Inflammatory macrophage treated with lipopolysaccharide for 1 hour (primary cell): ENCODE measurements around the gene MELK.
A peak's percentile ranks its signal among the peaks of the same experiment; 100 is the strongest.

Experiments used
- DNase-seq, 2 donors: peaks; one replicate each; pipeline ENCODE4 v3.0.0-alpha.2; 2020 to 2022

Gene MELK

DNA sequence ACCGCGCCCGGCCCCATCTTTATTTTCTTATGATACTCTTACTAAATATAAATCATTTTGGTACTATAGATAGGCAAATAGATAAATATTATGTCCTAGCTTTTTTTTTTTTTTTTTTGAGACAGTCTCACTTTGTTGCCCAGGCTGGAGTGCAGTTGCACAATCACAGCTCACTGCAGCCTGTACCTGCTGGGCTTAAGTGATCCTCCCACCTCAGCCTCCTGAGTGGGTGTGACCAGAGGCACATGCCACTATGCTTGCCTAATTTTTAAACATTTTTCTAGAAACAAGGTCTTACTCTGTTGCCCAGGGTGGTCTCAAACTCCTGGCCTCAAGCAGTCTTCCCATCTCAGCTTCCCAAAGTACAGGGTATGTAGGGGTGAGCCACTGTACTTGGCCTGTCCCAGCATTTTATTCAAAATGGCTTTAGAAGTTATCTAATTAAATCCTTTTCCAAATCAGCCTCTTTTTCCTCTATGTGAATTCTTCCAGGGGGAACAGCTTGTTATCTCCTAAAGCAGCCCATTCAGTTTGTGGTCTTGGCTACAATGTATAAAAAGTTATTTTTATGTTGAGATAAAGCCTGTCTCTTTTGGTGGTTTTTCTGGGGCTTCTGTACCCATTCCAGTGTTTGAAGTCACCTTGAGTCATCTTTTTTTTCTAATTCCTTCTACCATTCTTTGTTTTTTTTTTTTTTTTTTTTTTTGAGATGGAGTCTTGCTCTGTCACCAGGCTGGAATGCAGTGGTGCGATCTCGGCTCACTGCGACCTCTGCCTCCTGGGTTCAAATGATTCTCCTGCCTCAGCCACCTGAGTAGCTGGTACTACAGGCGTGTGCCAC, 12.1 kb downstream of the MELK start:
- no peak for DNase-seq

DNA sequence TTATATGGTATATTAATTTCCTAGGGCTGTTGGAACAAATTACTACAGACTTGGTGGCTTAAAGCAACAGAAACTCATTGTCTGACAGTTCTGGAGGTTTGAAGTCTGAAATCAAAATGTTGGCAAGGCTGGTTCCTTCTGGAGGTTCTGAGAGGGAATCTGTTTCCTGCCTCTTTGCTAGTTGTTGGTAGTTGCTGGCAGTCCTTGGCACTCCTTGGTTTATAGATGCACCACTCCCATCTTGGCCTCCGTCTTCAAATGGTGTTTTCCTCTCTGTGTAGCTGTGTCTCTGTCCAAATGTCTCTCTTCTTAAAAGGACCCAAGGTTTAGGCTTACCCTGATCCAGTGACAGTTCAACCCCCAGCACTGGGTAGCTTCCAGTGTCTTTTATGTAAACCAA, 17.5 kb downstream of the MELK start:
- no peak for DNase-seq

DNA sequence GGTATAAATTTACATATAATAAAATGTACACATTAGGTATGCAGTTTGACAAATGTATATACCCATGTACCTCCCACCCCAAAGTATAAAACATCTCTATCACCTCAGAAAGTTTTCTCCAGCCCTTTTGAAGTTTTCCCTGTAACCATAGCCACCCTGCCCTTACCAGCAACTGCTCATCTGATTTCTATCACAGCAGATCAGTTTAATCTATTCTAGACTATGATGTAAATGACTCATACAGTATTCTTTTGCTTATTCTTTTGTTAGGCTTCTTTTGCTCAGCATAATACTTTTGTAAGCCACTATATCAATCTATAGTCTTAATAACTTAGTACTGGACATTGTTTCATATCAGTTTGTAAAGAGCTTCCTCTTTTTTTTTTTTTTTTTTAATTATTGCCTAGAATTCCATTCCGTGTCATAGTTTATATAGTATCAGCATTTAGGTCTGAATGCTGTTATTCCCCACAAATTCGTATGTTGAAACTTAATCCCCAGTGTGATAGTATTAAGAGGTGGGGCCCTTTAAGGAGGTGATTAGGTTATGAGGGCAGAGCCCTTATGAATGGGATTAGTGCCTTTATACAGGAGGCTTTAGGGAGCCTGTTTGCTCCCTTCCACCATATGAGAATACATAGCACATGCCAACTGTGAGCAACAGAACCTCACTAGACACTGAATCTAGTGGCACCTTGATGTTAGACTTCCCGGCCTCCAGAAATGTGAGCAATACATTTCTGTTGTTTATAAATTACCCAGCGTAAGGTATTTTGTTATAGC, 20.3 kb downstream of the MELK start:
- DNase-seq, result no peak

DNA sequence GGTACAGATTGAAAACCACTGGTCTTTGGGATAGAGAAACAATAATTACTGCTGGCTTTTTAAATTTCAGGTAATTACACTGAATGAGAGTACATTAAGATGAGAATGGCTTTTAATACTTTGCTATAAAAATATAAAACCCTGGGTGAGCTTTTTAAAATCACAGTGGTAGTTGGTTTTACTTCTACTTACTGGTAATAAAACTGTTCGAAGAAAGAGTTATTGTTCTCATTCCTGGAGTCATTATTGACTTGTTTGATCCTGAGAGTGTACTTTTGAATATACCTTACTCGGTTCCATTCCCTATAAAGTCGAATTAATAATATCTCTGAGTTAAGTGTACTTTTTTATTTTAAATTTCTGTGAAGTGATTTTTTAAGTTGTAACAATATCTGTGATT, 21.5 kb downstream of the MELK start:
- no peak for DNase-seq

DNA sequence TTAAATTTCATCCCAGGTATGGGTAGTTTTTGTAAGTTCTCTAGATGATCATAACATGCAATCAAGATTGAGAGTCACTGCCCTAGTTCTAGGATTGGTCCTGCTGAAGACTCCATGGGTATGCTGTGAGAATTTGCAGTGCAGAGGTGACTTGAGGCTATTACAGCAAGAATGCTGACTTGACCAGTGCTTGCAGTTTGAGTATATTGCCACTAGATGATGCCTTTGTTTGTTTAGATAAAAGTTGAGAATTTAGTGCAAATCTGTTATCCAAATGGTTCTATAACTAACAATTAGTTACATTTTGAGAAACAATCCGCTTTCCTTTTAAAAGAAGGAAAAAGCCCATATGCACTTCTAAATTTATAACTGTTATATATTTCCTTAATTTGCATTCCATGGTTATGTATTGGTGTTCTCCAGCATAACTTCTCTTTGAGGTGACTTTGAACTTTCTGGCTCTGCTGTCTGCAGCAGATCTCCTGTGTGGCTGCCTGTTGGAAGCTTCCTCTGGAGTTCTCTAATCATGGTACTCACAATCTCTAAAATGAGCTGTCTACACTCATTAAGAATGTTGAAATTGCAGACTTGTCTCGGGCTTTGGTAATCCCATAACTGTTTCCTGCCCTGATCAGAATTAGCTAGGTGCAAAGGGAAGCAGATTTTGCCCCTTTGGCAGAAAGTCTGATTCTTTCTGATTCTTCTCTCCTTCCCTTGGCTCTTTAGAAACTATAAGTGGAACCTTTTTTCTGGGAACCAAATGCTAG, 24.9 kb downstream of the MELK start:
- peak; percentile 5 to 7 for DNase-seq

DNA sequence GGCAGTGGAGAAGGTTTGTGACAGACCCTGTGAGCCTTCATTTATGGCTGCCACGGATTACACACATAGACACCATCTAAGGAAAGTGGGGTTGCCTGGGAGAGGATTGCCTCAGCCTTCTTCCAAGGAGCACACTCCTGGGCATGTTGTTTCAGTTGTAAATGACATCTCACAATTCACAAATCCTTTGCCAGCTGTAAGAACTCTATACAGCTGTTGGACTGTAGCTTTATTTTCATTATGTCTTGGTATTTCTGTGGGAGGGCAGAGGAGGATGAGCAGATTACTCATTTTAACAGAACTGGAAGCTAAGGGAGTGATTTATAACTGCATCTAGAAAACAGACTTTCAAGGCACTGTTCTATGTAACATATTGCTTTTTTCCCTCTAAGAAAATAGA, 25.6 kb downstream of the MELK start:
- DNase-seq, result no peak

DNA sequence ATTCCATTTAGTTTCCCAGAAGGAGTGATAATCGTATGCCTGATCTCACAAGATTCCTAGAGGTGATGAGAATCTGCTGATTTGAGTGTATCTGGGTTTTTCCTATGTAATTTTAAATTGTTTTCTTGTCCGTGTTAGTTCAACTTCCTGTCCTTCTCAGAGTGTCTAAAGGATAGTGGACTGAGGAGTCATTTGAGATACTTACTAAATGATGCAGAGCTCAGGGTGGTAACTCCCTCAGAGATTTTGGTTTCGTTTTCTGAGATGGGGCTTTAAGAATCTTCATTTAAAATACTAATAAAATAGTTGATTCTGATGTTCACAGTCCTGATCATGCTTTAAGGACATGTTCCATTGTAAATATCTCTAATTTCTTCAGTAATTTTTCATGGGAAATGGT, 30.3 kb downstream of the MELK start:
- no peak for DNase-seq

DNA sequence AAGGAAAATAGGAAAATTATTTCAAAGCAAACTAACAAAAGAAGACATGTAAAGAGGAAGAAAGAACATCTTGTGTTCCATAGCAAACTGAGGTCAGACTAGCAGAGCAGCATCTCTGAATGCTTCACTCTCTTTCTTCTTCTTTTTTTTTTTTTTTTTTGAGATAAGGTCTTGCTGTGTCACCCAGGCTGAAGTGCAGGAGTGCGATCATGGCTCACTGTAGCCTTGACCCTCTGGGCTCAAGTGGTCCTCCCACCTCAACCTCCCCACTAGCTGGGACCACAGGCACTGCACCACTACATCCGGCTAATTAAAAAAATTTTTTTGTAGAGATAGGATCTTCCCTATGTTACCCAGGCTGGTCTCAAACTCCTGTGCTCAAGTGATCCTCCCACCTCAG, 36.6 kb downstream of the MELK start:
- DNase-seq, result no peak

DNA sequence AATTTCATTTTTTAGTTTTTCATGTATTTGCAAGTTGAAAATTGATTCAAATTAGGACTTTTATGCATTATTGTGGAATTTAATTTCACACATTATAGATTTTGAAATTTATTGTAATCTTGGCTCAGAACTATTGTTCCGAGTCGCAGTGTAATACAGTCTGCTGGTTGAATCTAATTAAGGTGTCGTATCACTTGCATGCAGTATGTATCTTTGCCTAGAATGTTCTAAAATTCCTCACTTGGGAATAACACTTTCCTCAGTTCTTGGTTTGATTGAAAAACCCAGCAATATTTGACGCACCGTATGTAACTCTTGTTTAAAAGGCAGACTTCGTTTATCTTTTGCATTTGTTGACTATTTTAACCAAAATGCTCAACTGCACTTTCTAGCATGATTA, 49.4 kb downstream of the MELK start:
- DNase-seq, result no peak

DNA sequence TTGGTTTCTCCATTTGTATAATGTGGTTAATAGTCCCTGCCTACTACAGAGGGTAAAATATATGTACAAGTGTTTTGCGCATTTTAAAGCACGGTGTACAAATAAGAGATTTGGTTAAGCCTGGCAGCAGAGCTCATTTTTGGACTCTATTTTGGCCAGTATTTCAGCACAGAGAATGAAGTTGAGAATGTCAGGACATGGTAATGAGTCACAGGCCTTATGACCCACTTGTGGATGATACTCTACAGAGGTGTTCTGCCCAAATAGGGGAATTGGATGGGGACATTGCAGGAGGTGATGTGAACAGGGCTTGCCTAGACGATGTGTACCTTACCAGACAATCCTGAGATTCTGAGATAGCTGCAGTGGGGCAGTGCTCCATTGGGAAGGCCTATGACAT, 50.6 kb downstream of the MELK start:
- no peak for DNase-seq

DNA sequence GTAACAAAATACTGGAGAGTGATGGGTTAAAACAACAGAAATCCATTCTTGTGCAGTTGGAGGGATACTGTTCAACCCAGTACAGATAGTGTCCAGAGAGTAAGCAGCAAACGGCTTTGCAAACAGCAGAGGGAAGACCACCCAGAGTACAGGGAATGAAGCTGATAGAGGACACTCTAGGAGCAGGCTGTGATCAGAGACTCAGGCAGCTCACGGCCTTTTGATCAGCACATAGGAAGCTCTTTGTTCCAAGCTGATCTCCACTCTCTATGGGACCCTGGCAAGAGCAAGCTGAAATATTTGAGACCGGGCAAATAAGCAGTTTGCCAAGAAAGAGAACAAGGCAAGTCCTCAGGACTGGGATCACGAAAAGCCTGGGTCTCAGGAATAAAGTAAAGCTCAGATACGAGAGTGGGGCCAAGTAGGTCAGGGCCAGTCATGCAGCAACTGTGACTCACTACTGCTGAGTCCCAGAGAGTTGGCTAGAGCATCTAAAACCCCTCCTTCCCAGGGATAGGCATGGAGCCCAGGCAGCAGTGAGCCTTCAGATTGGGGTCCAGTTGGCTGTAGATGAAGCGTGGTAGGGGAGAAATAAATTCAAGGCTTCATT, 52.4 kb downstream of the MELK start:
- no peak for DNase-seq

DNA sequence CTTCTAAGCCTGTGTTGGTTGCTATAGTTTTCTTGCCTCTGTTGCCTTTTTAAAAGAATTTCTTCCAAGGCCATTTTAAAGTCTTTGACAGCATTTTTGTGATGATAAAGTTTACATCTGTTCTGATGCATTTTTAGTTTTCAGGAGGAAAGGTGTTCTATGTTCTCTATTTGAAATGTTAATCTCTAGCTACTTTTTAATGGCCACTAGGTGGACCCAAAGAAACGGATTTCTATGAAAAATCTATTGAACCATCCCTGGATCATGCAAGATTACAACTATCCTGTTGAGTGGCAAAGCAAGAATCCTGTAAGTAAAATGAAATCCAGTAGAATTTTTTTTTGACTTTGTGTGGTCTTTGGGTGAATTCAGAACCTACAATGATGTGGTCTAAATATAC, 60.2 kb downstream of the MELK start:
- DNase-seq, result peak; percentile 10 to 52

DNA sequence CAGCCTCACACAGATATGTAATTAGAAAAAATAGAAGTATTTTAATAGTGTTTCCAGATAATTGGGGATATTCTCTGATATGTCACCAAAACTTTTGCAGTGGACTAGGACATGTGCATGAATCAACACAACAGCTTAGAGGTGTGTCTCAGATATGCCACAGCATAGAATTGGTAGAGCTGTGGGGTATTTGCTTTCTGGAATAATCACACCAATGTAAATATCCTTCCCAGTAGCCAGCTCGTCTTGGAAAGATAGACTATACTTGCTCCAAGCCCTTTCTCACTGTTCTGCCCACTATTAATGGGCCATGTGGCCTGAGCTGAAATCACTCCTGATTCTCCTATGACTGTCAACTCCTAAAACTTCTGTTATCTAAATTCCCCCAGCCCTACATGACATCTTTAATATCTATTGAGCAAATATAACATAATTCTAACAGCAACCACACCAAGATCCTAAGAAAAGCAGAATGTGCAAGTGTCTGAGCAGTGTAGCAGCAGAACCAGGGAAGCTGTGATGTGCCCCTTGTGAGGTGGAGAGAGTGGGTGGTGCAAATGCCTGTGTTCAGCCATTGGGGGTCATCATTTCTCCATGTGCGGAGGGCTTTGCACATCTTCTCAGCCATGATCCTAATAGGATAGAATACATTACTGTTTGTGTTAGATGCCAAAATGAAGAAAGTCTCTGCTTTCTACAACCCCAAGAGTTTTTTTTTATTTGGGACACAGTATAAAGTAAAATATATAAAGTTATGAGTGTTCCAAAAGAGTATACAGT, 65.0 kb downstream of the MELK start:
- DNase-seq, result no peak

DNA sequence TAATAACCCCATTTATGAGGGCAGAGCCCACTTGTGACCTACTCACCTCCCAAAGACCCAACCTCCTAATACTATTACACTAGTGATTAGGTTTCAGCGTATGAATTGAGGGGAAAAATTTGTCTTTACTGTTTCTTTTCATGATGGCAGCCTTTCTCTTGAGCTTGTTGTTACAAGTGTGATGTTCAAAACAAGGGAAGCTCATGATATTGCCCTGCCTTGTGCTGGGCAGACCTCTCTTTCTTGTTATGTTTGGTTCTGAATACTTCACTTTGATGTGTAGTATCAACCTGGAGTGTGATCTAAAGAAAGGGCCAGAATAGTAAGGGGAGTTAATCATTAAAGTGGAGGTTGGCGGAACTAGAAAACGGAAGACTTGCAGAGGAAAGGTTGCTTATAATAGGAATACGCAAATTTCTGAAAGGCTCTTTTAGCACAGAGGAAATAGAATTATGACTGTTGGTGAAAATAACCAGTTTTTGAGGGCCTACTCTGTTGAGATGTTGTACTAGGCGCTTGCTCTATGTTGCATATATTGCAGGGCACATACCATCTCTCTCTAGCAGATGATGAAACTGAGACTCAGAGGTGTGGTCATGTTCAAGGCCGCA, 68.2 kb downstream of the MELK start:
- no peak for DNase-seq

DNA sequence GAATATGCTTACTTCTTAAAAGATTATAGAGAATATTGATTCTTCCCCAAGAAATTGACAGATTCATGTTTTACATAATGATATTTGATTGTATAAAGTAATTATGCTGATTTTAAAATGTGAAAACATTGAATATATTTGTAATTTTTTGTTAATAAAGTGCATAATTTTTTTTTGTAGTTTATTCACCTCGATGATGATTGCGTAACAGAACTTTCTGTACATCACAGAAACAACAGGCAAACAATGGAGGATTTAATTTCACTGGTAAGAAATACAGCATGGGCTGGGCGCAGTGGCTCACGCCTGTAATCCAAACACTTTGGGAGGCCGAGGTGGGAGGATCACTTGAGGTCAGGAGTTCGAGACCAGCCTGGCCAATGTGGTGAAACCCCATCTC, 70.1 kb downstream of the MELK start:
- DNase-seq, result no peak

DNA sequence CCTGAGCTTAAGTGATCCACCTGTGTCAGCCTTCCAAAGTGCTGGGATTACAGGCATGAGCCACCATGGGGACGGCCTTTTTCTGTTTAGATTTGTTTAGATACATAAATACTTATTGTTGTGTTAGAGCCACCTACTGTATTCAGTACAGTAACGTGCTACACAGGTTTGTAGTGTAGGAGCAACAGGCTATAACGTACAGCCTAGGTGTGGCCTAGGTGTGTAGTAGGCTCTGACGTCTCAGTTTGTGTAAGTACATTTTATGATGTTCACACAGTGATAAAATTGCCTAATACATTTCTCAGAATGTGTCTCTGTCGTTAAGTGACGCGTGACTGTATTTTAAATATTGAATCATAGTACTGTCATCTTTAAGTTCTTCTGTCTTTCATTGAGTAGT, 84.1 kb downstream of the MELK start:
- DNase-seq, result no peak

DNA sequence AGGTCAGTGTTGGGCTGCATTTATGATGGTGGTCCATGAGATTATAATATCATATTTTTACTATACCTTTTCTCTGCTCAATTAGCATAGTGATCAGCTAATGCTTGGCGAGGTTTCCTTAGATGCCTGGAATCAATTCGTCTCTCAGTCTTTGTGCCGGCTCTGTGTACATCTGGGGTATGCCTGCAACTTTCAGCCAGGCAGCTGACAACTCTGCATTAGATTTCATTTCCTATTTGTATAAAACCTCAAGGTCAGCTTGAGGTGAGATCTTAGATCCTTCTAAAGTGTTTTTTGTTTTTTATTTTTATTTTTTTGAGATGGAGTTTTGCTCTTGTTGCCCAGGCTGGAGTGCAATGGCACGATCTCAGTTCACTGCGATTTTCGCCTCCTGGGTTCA, 86.8 kb downstream of the MELK start:
- no peak for DNase-seq

DNA sequence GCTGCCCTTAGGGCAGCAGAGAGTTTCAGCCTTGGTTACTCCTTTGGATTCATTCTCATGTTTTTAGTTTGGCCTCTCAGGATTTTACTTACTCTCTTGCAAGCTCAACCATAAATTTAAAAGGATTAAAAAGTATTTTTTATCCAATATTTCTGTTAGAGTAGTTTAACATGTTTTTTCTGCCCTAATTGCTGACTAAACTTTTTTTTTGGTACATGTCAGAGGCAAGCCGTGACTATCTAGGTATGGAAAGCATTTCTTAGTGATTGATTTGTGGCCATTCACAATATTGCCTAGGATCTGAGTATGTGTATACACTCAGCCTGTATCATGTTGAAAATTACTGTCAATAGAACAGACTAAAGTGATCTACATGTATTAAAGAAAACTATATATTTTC, 92.1 kb downstream of the MELK start:
- DNase-seq, result no peak

DNA sequence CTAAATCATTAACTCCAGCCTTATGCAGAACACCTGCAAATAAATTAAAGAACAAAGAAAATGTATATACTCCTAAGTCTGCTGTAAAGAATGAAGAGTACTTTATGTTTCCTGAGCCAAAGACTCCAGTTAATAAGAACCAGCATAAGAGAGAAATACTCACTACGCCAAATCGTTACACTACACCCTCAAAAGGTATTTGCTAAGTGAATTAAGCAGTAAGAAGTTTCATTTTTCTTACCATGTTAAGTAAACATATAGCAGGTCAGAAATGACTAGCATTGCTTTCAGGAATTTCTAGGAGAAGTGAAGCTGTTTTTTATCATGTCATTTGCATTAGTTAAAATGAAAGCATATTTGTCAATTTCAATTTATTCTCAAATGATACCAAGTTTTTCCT, 92.7 kb downstream of the MELK start:
- no peak for DNase-seq

DNA sequence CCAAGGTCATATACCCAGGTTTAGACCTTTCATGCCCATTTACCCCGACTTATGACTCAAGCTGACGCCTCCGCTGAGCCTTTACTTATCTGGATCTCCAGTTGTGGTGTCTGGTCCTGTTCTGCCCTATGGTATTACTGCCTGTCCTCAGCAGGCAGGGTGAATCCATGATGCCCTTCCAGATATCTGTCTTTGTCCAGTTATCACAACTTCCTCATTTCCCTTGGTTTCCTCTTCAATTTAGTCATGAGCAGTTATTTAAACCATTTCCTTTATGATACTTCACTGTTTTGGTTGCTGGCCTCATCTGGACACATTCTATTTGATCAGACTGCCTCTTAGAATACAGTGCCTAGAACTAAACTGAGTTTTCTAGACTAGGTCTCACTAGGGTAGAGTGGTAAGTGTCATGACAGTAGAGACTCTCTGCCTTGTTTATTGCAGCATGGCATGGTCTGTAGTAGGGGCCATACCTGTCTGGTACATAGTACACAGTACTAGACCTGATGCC, 93.3 kb downstream of the MELK start:
- DNase-seq, result peak in 1 of 2 donors; percentile 24

DNA sequence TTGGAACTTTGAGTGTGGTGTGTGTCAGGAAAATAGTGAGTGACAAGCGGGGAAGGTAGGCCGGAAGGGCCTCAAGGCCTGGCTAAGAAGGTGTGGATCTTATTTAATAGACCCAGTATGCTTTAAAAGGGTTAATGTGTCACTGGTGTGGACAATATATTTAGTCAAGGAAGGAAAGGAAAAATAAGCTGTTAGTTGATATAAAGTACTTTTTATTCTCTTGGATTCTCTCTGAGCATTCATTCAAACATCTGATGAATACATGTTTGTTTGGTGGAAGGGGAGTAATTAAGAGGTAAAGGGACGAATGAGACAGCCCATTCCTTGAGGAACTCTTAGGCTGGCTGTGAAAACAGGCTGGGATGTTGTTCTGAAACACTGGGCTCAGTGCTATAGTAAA, 98.9 kb downstream of the MELK start:
- no peak for DNase-seq

DNA sequence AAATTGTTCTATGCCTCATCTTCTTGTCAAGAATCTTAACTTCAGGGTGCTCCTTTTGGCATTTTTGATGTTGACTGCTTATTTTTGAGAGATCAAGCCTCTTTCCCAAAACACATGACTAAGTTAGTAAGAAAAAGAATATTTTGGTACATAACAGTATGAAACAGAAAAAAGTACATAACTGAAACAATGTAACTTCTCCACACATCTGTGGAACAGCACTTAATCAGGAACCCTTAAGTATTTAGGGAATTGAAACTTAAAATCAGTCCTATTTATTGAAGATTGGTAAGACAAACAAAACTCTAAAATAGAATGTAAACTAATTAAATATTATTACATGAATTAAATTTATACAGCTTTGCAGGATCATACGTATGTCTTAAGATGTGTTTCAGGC, 103.4 kb downstream of the MELK start:
- DNase-seq, result peak; percentile 27 to 36
